ENCODE results near the gene GSC2. TPM values are rescaled to one million over a fixed set of nuclear protein-coding genes. Genes with fewer than 3 reads are reported as not detected.

Gene GSC2
- total and polyA plus RNA-seq, 9 donors, result not detected

DNA sequence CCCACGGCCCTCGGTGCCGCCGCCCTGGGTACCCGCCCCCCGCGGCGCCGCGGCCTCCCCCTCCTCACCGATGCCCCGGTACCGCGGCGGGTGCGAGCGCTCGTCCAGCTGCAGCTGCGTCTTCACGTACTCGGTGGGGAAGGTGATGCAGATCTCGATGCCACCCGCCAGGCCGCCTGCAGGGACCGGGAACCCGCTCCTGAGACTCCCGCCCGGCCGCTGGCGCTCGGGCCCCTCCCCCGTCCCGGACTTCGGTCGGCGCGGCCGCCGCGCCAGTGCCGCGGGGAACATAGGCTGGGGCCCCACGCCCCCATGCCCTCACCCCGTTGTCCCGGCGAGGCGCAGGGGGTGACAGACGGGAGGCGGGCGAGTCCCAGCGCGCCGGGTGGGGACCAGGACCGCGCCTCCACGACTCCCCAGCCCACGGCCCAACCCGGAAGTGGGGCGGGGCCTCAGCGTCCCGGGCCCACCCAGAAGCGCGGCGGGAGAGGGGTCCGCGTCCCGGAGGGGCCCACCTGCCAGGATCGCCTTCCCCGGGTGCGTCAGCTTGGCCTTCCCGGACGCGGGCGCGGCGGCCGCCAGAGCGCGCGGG lies 28.1 kb upstream of the GSC2 start:
- H3K27me3 ChIP-seq, result no peaks in the 10 kb centered on the region
- no peaks in the 10 kb centered on the region for H3K36me3 ChIP-seq
- peak in 2 of 5 donors; percentile 64 to 65 for DNase-seq
- H3K4me1 ChIP-seq (ENCODE audit: insufficient read depth), result peaks cover 7% of the 10 kb centered on the region
- TF ChIP-seq POLR2A (IDR thresholded peaks at IDR 0.05) (no peak), EP300 (IDR thresholded peaks at IDR 0.05) (no peak)
- TF ChIP-seq, protein P1, sequence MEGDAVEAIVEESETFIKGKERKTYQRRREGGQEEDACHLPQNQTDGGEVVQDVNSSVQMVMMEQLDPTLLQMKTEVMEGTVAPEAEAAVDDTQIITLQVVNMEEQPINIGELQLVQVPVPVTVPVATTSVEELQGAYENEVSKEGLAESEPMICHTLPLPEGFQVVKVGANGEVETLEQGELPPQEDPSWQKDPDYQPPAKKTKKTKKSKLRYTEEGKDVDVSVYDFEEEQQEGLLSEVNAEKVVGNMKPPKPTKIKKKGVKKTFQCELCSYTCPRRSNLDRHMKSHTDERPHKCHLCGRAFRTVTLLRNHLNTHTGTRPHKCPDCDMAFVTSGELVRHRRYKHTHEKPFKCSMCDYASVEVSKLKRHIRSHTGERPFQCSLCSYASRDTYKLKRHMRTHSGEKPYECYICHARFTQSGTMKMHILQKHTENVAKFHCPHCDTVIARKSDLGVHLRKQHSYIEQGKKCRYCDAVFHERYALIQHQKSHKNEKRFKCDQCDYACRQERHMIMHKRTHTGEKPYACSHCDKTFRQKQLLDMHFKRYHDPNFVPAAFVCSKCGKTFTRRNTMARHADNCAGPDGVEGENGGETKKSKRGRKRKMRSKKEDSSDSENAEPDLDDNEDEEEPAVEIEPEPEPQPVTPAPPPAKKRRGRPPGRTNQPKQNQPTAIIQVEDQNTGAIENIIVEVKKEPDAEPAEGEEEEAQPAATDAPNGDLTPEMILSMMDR (IDR thresholded peaks at IDR 0.05), result no peak
- peak overlapping the region; percentile 86 for H3K4me3 ChIP-seq
- H3K9me3 ChIP-seq, result no peaks in the 10 kb centered on the region
- peak overlapping the region; percentile 80 to 91 for H3K27ac ChIP-seq
- intact Hi-C loops (cut with DNase I), result loop anchor here in 1 of 4 donors (5.0 kb wide), 1 partner anchor 114 kb away; the partner anchor contains the start of gene CLTCL1
- WGBS, 3 donors, result 0 to 1% (median 0%) methylated on average over 16 to 80 of the region's 80 CpGs

DNA sequence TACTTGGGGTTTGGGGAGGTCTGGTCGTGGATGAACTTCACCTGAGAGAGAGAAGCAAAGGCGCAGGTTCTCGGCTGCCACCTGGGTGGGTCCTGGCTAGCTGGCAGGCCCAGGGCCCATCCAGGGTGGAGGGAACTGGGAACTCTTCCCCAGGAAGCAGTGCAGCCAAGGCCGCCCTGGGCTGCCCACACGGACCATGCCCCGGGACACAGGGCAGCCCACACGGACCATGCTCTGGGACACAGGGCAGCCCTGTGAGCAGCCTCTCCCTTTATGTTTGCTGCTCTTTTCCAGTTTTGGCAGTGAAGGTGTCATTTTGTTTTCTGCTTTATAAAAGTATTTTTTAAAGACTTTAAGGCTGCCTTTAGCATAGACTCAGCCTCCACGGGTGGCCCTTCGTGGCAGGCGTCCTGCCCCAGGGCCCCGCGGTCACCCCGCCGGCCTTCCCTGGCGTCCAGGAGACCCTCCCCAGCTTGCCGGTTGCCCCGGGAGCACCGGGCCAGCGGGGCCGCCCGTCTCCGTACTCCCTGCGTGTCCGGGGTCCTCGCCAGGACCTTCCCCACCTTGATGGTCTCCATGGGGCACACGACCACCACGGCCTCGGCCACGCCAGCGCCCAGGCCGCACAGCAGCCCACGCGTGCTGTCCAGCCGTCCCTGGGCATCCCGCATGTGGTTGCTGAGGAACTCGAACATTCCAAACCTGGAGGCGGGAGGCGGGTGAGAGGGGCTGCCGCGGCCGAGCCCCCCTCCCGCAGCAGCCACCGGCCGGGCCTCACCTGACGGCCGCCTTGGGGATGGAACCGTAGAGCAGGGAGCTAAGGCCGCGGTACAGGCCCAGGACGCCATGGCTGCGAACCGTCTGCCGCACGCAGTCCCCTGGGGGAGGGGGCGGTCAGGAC lies 27.3 kb upstream of the GSC2 start:
- Histone ChIP-seq H3K4me1 (ENCODE audit: insufficient read depth) (peaks cover 7% of the 10 kb centered on the region), H3K4me3 (peak overlapping the region; percentile 86), H3K36me3 (no peaks in the 10 kb centered on the region), H3K27me3 (no peaks in the 10 kb centered on the region), H3K9me3 (no peaks in the 10 kb centered on the region), H3K27ac (peak overlapping the region; percentile 80 to 91)
- TF ChIP-seq EP300 (IDR thresholded peaks at IDR 0.05), result no peak
- TF ChIP-seq, protein P1 (IDR thresholded peaks at IDR 0.05), result no peak
- TF ChIP-seq POLR2A (IDR thresholded peaks at IDR 0.05), result no peak
- 9 to 22% (median 11%) methylated on average over 36 to 55 of the region's 55 CpGs for WGBS, 3 donors
- intact Hi-C loops (cut with DNase I), result loop anchor here in 1 of 4 donors (5.0 kb wide), 1 partner anchor 115 kb away; the partner anchor contains the start of gene CLTCL1
- peak in 2 of 5 donors; percentile 44 to 58 for DNase-seq

DNA sequence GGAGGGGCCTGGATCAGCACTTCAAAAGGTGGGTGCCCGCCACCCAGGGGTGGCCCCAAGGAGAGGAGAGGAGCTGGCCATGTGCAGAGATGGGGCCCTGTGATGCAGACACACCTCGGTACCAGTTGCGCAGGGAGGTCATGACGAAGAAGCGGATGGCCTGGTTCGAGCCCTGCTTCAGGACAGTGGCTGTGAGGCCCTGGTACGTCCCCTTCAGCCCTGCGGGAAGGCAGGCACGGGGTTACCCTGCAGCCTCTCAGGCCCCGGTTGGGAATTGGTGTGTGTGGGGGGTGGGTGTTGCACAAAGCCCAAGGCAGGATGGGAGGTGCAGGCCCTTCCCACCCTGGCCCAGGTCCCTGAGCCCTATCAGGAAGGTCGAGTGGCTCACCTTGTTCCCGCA lies 26.6 kb upstream of the GSC2 start:
- no peaks in the 10 kb centered on the region for H3K36me3 ChIP-seq
- intact Hi-C loops (cut with DNase I), result loop anchor here in 1 of 4 donors (5.0 kb wide), 1 partner anchor 116 kb away; the partner anchor contains the start of gene CLTCL1
- WGBS, 3 donors, result 70 to 74% (median 73%) methylated on average over 12 of the region's 12 CpGs
- H3K9me3 ChIP-seq, result no peaks in the 10 kb centered on the region
- H3K27ac ChIP-seq, result no peak overlapping the region
- no peak for TF ChIP-seq POLR2A (IDR thresholded peaks at IDR 0.05)
- TF ChIP-seq EP300 (IDR thresholded peaks at IDR 0.05), result no peak
- TF ChIP-seq, protein P1 (IDR thresholded peaks at IDR 0.05), result no peak
- peak in 1 of 5 donors; percentile 33 for DNase-seq
- H3K4me3 ChIP-seq, result no peak overlapping the region
- no peaks in the 10 kb centered on the region for H3K27me3 ChIP-seq
- H3K4me1 ChIP-seq (ENCODE audit: insufficient read depth), result peaks cover 7% of the 10 kb centered on the region

DNA sequence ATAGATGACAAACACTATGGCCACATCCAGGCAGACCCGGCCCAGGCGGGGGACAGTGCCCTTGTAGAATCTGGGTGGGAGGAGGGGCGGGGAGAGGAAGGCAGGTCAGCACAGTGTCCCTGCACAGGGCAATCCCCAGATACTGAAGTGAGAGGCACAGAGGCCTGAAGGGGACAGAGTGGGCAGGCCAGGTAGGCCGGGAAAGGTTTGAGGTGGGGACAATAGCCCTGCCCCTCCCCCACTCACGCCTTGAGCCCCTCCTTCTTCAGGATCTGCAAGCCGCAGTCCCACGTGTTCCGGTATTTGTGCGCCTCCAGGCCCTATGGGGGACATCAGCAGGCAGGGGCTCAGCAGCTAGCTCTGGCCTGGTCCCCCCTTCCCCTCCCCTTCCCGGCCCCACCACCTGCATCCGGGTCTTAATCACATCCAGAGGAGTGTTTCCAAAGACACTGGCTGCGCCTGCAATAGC lies 26.1 kb upstream of the GSC2 start:
- H3K27me3 ChIP-seq, result no peaks in the 10 kb centered on the region
- no peak for DNase-seq
- H3K9me3 ChIP-seq, result no peaks in the 10 kb centered on the region
- peaks cover 7% of the 10 kb centered on the region for H3K4me1 ChIP-seq (ENCODE audit: insufficient read depth)
- TF ChIP-seq POLR2A (IDR thresholded peaks at IDR 0.05) (no peak), EP300 (IDR thresholded peaks at IDR 0.05) (no peak)
- TF ChIP-seq, protein P1 (IDR thresholded peaks at IDR 0.05), result no peak
- WGBS, 3 donors, result 52 to 67% (median 53%) methylated on average over 11 to 12 of the region's 12 CpGs
- intact Hi-C loops (cut with DNase I), result loop anchor here in 1 of 4 donors (5.0 kb wide), 1 partner anchor 116 kb away; the partner anchor contains the start of gene CLTCL1
- H3K36me3 ChIP-seq, result no peaks in the 10 kb centered on the region
- no peak overlapping the region for H3K4me3 ChIP-seq
- no peak overlapping the region for H3K27ac ChIP-seq

All from ovary (tissue), 9 donors.